Astrocyte (in vitro differentiated cells and primary cell): ENCODE measurements around the gene PFKFB4. TPM values are rescaled to one million over a fixed set of nuclear protein-coding genes. Genes with fewer than 3 reads are reported as not detected.
A peak's percentile ranks its signal among the peaks of the same experiment; 100 is the strongest.

Experiments
- DNase-seq: peaks from one replicate; pipeline ENCODE4 v3.0.0-alpha.2; 2010; ENCODE audit warnings: low read depth
- FAIRE-seq: peaks from 2 replicates; lab custom pipeline; 2011; peaks lifted over from hg19 to GRCh38; lab: Jason Lieb, UNC
- H2AFZ ChIP-seq: 2 replicates; pipeline ENCODE4 v1.6.0; 2012; ENCODE audit warnings: low read depth, low read length, inconsistent platforms
- H3K27ac ChIP-seq: 2 replicates; pipeline ENCODE4 v1.5.1; 2011; ENCODE audit warnings: low read depth, low read length, inconsistent platforms
- H3K27me3 ChIP-seq: 2 replicates; pipeline ENCODE4 v1.6.0; 2011; ENCODE audit warnings: low read length, inconsistent platforms; ENCODE audit not compliant: insufficient read depth
- H3K36me3 ChIP-seq: 2 replicates; pipeline ENCODE4 v1.5.1; 2011; ENCODE audit warnings: low read length, inconsistent platforms; ENCODE audit not compliant: insufficient read depth
- H3K4me1 ChIP-seq: 2 replicates; pipeline ENCODE4 v1.5.1; 2011; ENCODE audit warnings: low read length, inconsistent platforms; ENCODE audit not compliant: insufficient read depth
- H3K4me2 ChIP-seq: 2 replicates; pipeline ENCODE4 v1.6.0; 2012; ENCODE audit warnings: low read length, inconsistent platforms
- H3K4me3 ChIP-seq: 2 replicates; pipeline ENCODE4 v1.5.1; 2011; ENCODE audit warnings: low read depth, mild to moderate bottlenecking, low read length, inconsistent platforms; ENCODE audit not compliant: insufficient read depth
- H3K79me2 ChIP-seq: 2 replicates; pipeline ENCODE4 v1.6.0; 2012; ENCODE audit warnings: mild to moderate bottlenecking, low read length, inconsistent platforms; ENCODE audit not compliant: insufficient read depth
- H3K9ac ChIP-seq: 2 replicates; pipeline ENCODE4 v1.6.0; 2012; ENCODE audit warnings: mild to moderate bottlenecking, low read length, inconsistent platforms
- H3K9me3 ChIP-seq: 2 replicates; pipeline ENCODE4 v1.5.1; 2012; ENCODE audit warnings: low read depth, mild to moderate bottlenecking, low read length, inconsistent platforms; ENCODE audit not compliant: insufficient read depth
- H4K20me1 ChIP-seq: 2 replicates; pipeline ENCODE4 v1.6.0; 2012; ENCODE audit warnings: low read length, inconsistent platforms; ENCODE audit not compliant: insufficient read depth
- H3K27ac Mint-ChIP-seq: one replicate; pipeline ENCODE4 v1.8.0; 2021; ENCODE audit warnings: mild to moderate bottlenecking, mixed read lengths; ENCODE audit not compliant: unreplicated experiment
- H3K27me3 Mint-ChIP-seq: one replicate; pipeline ENCODE4 v1.8.0; 2021; ENCODE audit warnings: low read depth, mixed read lengths; ENCODE audit not compliant: unreplicated experiment
- H3K36me3 Mint-ChIP-seq: one replicate; pipeline ENCODE4 v1.8.0; 2021; ENCODE audit warnings: low read depth, mixed read lengths; ENCODE audit not compliant: unreplicated experiment
- H3K4me1 Mint-ChIP-seq: one replicate; pipeline ENCODE4 v1.8.0; 2021; ENCODE audit warnings: low read depth, mixed read lengths; ENCODE audit not compliant: unreplicated experiment
- H3K4me3 Mint-ChIP-seq: one replicate; pipeline ENCODE4 v1.8.0; 2021; ENCODE audit warnings: mild to moderate bottlenecking, moderate library complexity, mixed read lengths; ENCODE audit not compliant: unreplicated experiment
- H3K9me3 Mint-ChIP-seq: one replicate; pipeline ENCODE4 v1.8.0; 2021; ENCODE audit warnings: mild to moderate bottlenecking, mixed read lengths; ENCODE audit not compliant: unreplicated experiment
- CTCF ChIP-seq: IDR thresholded peaks from 2 replicates; pipeline ENCODE4 v1.5.1; 2011; ENCODE audit warnings: low read depth, mild to moderate bottlenecking, inconsistent platforms, low read length, moderate library complexity; ENCODE audit not compliant: insufficient read depth
- EZH2 ChIP-seq: IDR thresholded peaks from 2 replicates; pipeline ENCODE4 v1.6.1; 2012; ENCODE audit warnings: mild to moderate bottlenecking, low read length, inconsistent platforms; ENCODE audit not compliant: insufficient read depth
- total RNA-seq: library from RNA; stranded (reverse); gene quantifications from 2 replicates; pipeline ENCODE4 v1.2.1, GENCODE V29; 2021

The PFKFB4 gene
- total RNA-seq, 1 donor from 2014 or later, result 27.8 TPM

- Histone ChIP-seq H3K79me2 (no peaks in the 10 kb centered on the region), H3K4me1 (no peaks in the 10 kb centered on the region), H2AFZ (no peak overlapping the region), H3K9me3 (no peaks in the 10 kb centered on the region), H3K27ac (no peak overlapping the region), H3K4me2 (no peak overlapping the region), H3K4me3 (no peak overlapping the region), H4K20me1 (no peaks in the 10 kb centered on the region), H3K27me3 (no peaks in the 10 kb centered on the region), H3K9ac (no peak overlapping the region), H3K36me3 (no peaks in the 10 kb centered on the region)
- no peak for TF ChIP-seq CTCF
- no peak for TF ChIP-seq EZH2
- DNase-seq (no peak), FAIRE-seq (no peak)
- H3K27ac Mint-ChIP-seq, result no peak overlapping the region
- H3K27me3 Mint-ChIP-seq, result no peaks in the 10 kb centered on the region
- H3K36me3 Mint-ChIP-seq, result peaks cover 11% of the 10 kb centered on the region
- no peaks in the 10 kb centered on the region for H3K9me3 Mint-ChIP-seq
- H3K4me1 Mint-ChIP-seq, result no peaks in the 10 kb centered on the region
- no peak overlapping the region for H3K4me3 Mint-ChIP-seq
These were observed 40.0 kb downstream of the PFKFB4 start for GRCh38 chr3:48516571-48516970.

- FAIRE-seq, result no peak
- H3K9me3 ChIP-seq, result no peaks in the 10 kb centered on the region
- TF ChIP-seq EZH2 (no peak), CTCF (no peak)
- Mint-ChIP-seq H3K9me3 (no peaks in the 10 kb centered on the region), H3K27me3 (no peaks in the 10 kb centered on the region), H3K4me1 (no peaks in the 10 kb centered on the region), H3K27ac (no peak overlapping the region), H3K4me3 (no peak overlapping the region), H3K36me3 (peaks cover 7% of the 10 kb centered on the region)
- DNase-seq, result no peak
- H3K27ac ChIP-seq, result no peak overlapping the region
- H4K20me1 ChIP-seq, result no peaks in the 10 kb centered on the region
- no peak overlapping the region for H3K4me2 ChIP-seq
- H3K36me3 ChIP-seq, result no peaks in the 10 kb centered on the region
- H3K4me3 ChIP-seq, result no peak overlapping the region
- H3K27me3 ChIP-seq, result no peaks in the 10 kb centered on the region
- no peaks in the 10 kb centered on the region for H3K79me2 ChIP-seq
- H3K9ac ChIP-seq, result no peak overlapping the region
- H2AFZ ChIP-seq, result no peak overlapping the region
- no peaks in the 10 kb centered on the region for H3K4me1 ChIP-seq
These were observed 42.0 kb downstream of the PFKFB4 start for GRCh38 chr3:48514431-48515227.

- Mint-ChIP-seq H3K36me3 (no peaks in the 10 kb centered on the region), H3K27ac (no peak overlapping the region), H3K27me3 (no peaks in the 10 kb centered on the region), H3K9me3 (no peaks in the 10 kb centered on the region), H3K4me1 (peaks cover 5% of the 10 kb centered on the region), H3K4me3 (peak overlapping the region; percentile 31)
- H3K9ac ChIP-seq, result no peak overlapping the region
- no peaks in the 10 kb centered on the region for H3K27me3 ChIP-seq
- peaks cover 9% of the 10 kb centered on the region for H3K4me1 ChIP-seq
- H3K79me2 ChIP-seq, result no peaks in the 10 kb centered on the region
- H3K36me3 ChIP-seq, result no peaks in the 10 kb centered on the region
- H3K4me3 ChIP-seq, result no peak overlapping the region
- TF ChIP-seq CTCF, result no peak
- TF ChIP-seq EZH2, result no peak
- no peaks in the 10 kb centered on the region for H3K9me3 ChIP-seq
- no peaks in the 10 kb centered on the region for H4K20me1 ChIP-seq
- H3K4me2 ChIP-seq, result no peak overlapping the region
- no peak overlapping the region for H3K27ac ChIP-seq
- no peak for FAIRE-seq
- no peak overlapping the region for H2AFZ ChIP-seq
- DNase-seq, result no peak
These were observed 45.1 kb downstream of the PFKFB4 start for GRCh38 chr3:48511551-48511950.
